Coronary artery (tissue), 2 donors: ENCODE measurements around the gene PIEZO2.
"Not testable (repeated sequence)": the region's sequence is repeated elsewhere in the genome, so short reads cannot be mapped to it uniquely, and the experiment has no call there.

ENCODE experiments used
- DNase-seq: peaks from one replicate; pipeline ENCODE4 v3.0.0-alpha.2; 2017; ENCODE audit warnings: low spot score
- H3K27ac ChIP-seq, 2 donors: fragments of 200-600 bp; sonication (generic); one replicate each; pipeline ENCODE4 v1.5.1; 2016 to 2019
- H3K4me3 ChIP-seq: fragments of 200-600 bp; sonication (generic); 2 replicates; pipeline ENCODE4 v1.5.1; 2016; ENCODE audit warnings: mild to moderate bottlenecking, moderate library complexity
- CTCF ChIP-seq: fragments of 200-600 bp; sonication (generic); IDR thresholded peaks from one replicate; pipeline ENCODE4 v1.5.1; 2019; ENCODE audit warnings: antibody characterized with exemption

PIEZO2 gene

GRCh38 chr18:10846657-10847407, 302.5 kb downstream of the PIEZO2 start:
- Histone ChIP-seq H3K27ac (no peak overlapping the region), H3K4me3 (no peak overlapping the region)
- DNase-seq: no peak
- TF ChIP-seq CTCF: no peak

- H3K27ac ChIP-seq, H3K4me3 ChIP-seq, DNase-seq: not testable (repeated sequence)
Observed at GRCh38 chr18:10846035-10846434, 303.3 kb downstream of the PIEZO2 start.

- no peak overlapping the region for H3K27ac ChIP-seq
- no peak for DNase-seq
- H3K4me3 ChIP-seq: no peak overlapping the region
- no peak for TF ChIP-seq CTCF
Observed at GRCh38 chr18:10843565-10843964, 305.8 kb downstream of the PIEZO2 start.

- DNase-seq: no peak
- no peak overlapping the region for H3K27ac ChIP-seq
- H3K4me3 ChIP-seq: no peak overlapping the region
- no peak for TF ChIP-seq CTCF
Observed at GRCh38 chr18:10842861-10843260, 306.5 kb downstream of the PIEZO2 start.

- TF ChIP-seq CTCF: no peak
- no peak for DNase-seq
- Histone ChIP-seq H3K4me3 (no peak overlapping the region), H3K27ac (no peak overlapping the region)
Observed at GRCh38 chr18:10842371-10842770, 307.0 kb downstream of the PIEZO2 start.

GRCh38 chr18:10841203-10841602, 308.2 kb downstream of the PIEZO2 start:
- no peak for DNase-seq
- H3K27ac ChIP-seq: no peak overlapping the region
- H3K4me3 ChIP-seq: no peak overlapping the region
- TF ChIP-seq CTCF: no peak

- Histone ChIP-seq H3K27ac (no peak overlapping the region), H3K4me3 (no peak overlapping the region)
- no peak for DNase-seq
- no peak for TF ChIP-seq CTCF
Observed at GRCh38 chr18:10840743-10841142, 308.6 kb downstream of the PIEZO2 start.
